Hepatocyte (in vitro differentiated cells): ENCODE measurements around the gene SNHG17.
A peak's percentile ranks its signal among the peaks of the same experiment; 100 is the strongest.

ENCODE experiments used
- CTCF ChIP-seq: fragments of 200-600 bp; sonication (generic); IDR thresholded peaks from 2 replicates; pipeline ENCODE4 v1.5.1; 2016; ENCODE audit warnings: antibody characterized with exemption, mild to moderate bottlenecking; ENCODE audit not compliant: poor library complexity
- EZH2 ChIP-seq: fragments of 200-600 bp; sonication (generic); IDR thresholded peaks from 2 replicates; pipeline ENCODE4 v1.6.1; 2016; ENCODE audit warnings: antibody characterized with exemption, mild to moderate bottlenecking, borderline replicate concordance

GRCh38 chr20:38472513-38473366 is 37.6 kb upstream of the SNHG17 start, which contains the start of gene RALGAPB:
- peak; percentile 45 for TF ChIP-seq CTCF
- TF ChIP-seq EZH2 = no peak
